ENCODE results near the gene ZEB1.

GRCh38 chr10:31273789-31274188, 45.2 kb upstream of the ZEB1 start:
- TF ChIP-seq, protein P1, sequence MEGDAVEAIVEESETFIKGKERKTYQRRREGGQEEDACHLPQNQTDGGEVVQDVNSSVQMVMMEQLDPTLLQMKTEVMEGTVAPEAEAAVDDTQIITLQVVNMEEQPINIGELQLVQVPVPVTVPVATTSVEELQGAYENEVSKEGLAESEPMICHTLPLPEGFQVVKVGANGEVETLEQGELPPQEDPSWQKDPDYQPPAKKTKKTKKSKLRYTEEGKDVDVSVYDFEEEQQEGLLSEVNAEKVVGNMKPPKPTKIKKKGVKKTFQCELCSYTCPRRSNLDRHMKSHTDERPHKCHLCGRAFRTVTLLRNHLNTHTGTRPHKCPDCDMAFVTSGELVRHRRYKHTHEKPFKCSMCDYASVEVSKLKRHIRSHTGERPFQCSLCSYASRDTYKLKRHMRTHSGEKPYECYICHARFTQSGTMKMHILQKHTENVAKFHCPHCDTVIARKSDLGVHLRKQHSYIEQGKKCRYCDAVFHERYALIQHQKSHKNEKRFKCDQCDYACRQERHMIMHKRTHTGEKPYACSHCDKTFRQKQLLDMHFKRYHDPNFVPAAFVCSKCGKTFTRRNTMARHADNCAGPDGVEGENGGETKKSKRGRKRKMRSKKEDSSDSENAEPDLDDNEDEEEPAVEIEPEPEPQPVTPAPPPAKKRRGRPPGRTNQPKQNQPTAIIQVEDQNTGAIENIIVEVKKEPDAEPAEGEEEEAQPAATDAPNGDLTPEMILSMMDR (IDR thresholded peaks at IDR 0.05; ENCODE audit: insufficient read depth, low read length, poor library complexity, severe bottlenecking): no peak
- no peak for TF ChIP-seq EZH2phosphoT487 (conservative IDR thresholded peaks at IDR 0.05; ENCODE audit: low read length)
